SK-N-SH treated with all-trans-retinoic acid at 6 μM for 48 hours (cell line): ENCODE measurements around the gene PRKAB1.
A peak's percentile ranks its signal among the peaks of the same experiment; 100 is the strongest.

ENCODE experiments used
- ATAC-seq: fragments of 200-7000 bp; cut with Tn5 transposase; 3 replicates; pipeline ENCODE4 v1.9.1; 2020; ENCODE audit warnings: mild to moderate bottlenecking, moderate library complexity
- ARNTL ChIP-seq: fragments of 450-650 bp; formaldehyde crosslinking; IDR thresholded peaks from 2 replicates; pipeline ENCODE4 v1.5.0; 2020; ENCODE audit warnings: low read depth, mild to moderate bottlenecking, moderate library complexity, borderline replicate concordance
- BACH2 ChIP-seq: fragments of 250-450 bp; sonication (Bioruptor Pico); IDR thresholded peaks from 2 replicates; pipeline ENCODE4 v1.9.0; 2021; ENCODE audit warnings: mild to moderate bottlenecking, borderline replicate concordance
- CSDC2 ChIP-seq: fragments of 250-450 bp; sonication (Bioruptor Pico); IDR thresholded peaks from 2 replicates; pipeline ENCODE4 v1.5.0; 2020; ENCODE audit warnings: mild to moderate bottlenecking, moderate library complexity
- ESRRG ChIP-seq: fragments of 250-450 bp; sonication (Bioruptor Pico); IDR thresholded peaks from 2 replicates; pipeline ENCODE4 v1.6.1; 2021; ENCODE audit warnings: mild to moderate bottlenecking
- GLIS3 ChIP-seq: fragments of 250-450 bp; sonication (Bioruptor Pico); IDR thresholded peaks from 2 replicates; pipeline ENCODE4 v1.5.0; 2020; ENCODE audit warnings: mild to moderate bottlenecking, moderate library complexity
- ISL1 ChIP-seq: fragments of 250-450 bp; sonication (Bioruptor Pico); IDR thresholded peaks from 2 replicates; pipeline ENCODE4 v2.1.2; 2022; ENCODE audit warnings: mild to moderate bottlenecking, moderate library complexity
- OSR1 ChIP-seq: fragments of 250-450 bp; sonication (Bioruptor Pico); IDR thresholded peaks from 2 replicates; pipeline ENCODE4 v1.8.0; 2022; ENCODE audit warnings: moderate library complexity, mild to moderate bottlenecking, inconsistent platforms
- PATZ1 ChIP-seq: fragments of 250-450 bp; sonication (Bioruptor Pico); IDR thresholded peaks from 2 replicates; pipeline ENCODE4 v1.8.0; 2020; ENCODE audit warnings: mild to moderate bottlenecking, moderate library complexity, borderline replicate concordance
- POU6F1 ChIP-seq: fragments of 250-450 bp; sonication (Bioruptor Pico); IDR thresholded peaks from 2 replicates; pipeline ENCODE4 v1.8.0; 2021; ENCODE audit warnings: low read depth, mild to moderate bottlenecking, moderate library complexity, borderline replicate concordance
- PPARA ChIP-seq: fragments of 250-450 bp; sonication (Bioruptor Pico); IDR thresholded peaks from 2 replicates; pipeline ENCODE4 v1.5.0; 2020; ENCODE audit warnings: mild to moderate bottlenecking, borderline replicate concordance
- RARB ChIP-seq: fragments of 250-450 bp; sonication (Bioruptor Pico); IDR thresholded peaks from 2 replicates; pipeline ENCODE4 v1.8.0; 2021; ENCODE audit warnings: mild to moderate bottlenecking, moderate library complexity
- SNAI2 ChIP-seq: fragments of 250-450 bp; sonication (Bioruptor Pico); IDR thresholded peaks from 2 replicates; pipeline ENCODE4 v1.5.0; 2020; ENCODE audit warnings: mild to moderate bottlenecking, moderate library complexity
- TCF4 ChIP-seq: fragments of 250-450 bp; sonication (Bioruptor Pico); IDR thresholded peaks from 2 replicates; pipeline ENCODE4 v1.8.0; 2021; ENCODE audit warnings: mild to moderate bottlenecking, moderate library complexity, borderline replicate concordance
- TOX ChIP-seq: fragments of 250-450 bp; sonication (Bioruptor Pico); IDR thresholded peaks from 2 replicates; pipeline ENCODE4 v1.8.0; 2021; ENCODE audit warnings: mild to moderate bottlenecking, moderate library complexity, borderline replicate concordance
- TSHZ2 ChIP-seq: fragments of 250-450 bp; sonication (Bioruptor Pico); IDR thresholded peaks from 2 replicates; pipeline ENCODE4 v1.5.0; 2020; ENCODE audit warnings: mild to moderate bottlenecking, moderate library complexity
- ZC3H10 ChIP-seq: fragments of 250-450 bp; sonication (Bioruptor Pico); IDR thresholded peaks from 2 replicates; pipeline ENCODE4 v1.5.1; 2021; ENCODE audit warnings: mild to moderate bottlenecking, moderate library complexity
- ZFP3 ChIP-seq: fragments of 250-450 bp; sonication (Bioruptor Pico); IDR thresholded peaks from 2 replicates; pipeline ENCODE4 v1.5.0; 2020; ENCODE audit warnings: mild to moderate bottlenecking, moderate library complexity
- ZFP30 ChIP-seq: fragments of 450-650 bp; formaldehyde crosslinking; IDR thresholded peaks from 2 replicates; pipeline ENCODE4 v1.5.0; 2022; ENCODE audit warnings: mild to moderate bottlenecking, moderate library complexity
- ZNF565 ChIP-seq: fragments of 450-650 bp; formaldehyde crosslinking; conservative IDR thresholded peaks from 2 replicates; pipeline ENCODE4 v1.5.0; 2020; ENCODE audit warnings: low read depth, mild to moderate bottlenecking, moderate library complexity
- ZNF70 ChIP-seq: fragments of 450-650 bp; formaldehyde crosslinking; IDR thresholded peaks from 2 replicates; pipeline ENCODE4 v1.5.0; 2020; ENCODE audit warnings: mild to moderate bottlenecking, moderate library complexity
- TF ChIP-seq, protein P1 (sequence below): fragments of 250-450 bp; sonication (Bioruptor Pico); IDR thresholded peaks from 2 replicates; pipeline ENCODE4 v1.5.1; 2021; ENCODE audit warnings: mild to moderate bottlenecking, moderate library complexity
- TF ChIP-seq, protein P2 (sequence below): fragments of 250-450 bp; sonication (Bioruptor Pico); IDR thresholded peaks from 2 replicates; pipeline ENCODE4 v1.5.1; 2020; ENCODE audit warnings: low read depth, mild to moderate bottlenecking, moderate library complexity

The PRKAB1 gene

GRCh38 chr12:119682639-119683252 lies 14.8 kb downstream of the PRKAB1 start:
- no peak for ATAC-seq
- TF ChIP-seq PPARA (CRISPR knock-in tag) (no peak), ESRRG (CRISPR knock-in tag) (no peak), TSHZ2 (CRISPR knock-in tag) (no peak), ZNF70 (CRISPR knock-in tag) (no peak), BACH2 (CRISPR knock-in tag) (no peak), ZC3H10 (CRISPR knock-in tag) (no peak), SNAI2 (CRISPR knock-in tag) (no peak), RARB (CRISPR knock-in tag) (no peak), ZNF565 (CRISPR knock-in tag) (no peak), POU6F1 (no peak), OSR1 (no peak), GLIS3 (CRISPR knock-in tag) (no peak), ZFP30 (CRISPR knock-in tag) (no peak), ZFP3 (CRISPR knock-in tag) (no peak), TOX (no peak), ARNTL (CRISPR knock-in tag) (no peak), TCF4 (CRISPR knock-in tag) (no peak), ISL1 (CRISPR knock-in tag) (no peak)
- TF ChIP-seq, protein P1, sequence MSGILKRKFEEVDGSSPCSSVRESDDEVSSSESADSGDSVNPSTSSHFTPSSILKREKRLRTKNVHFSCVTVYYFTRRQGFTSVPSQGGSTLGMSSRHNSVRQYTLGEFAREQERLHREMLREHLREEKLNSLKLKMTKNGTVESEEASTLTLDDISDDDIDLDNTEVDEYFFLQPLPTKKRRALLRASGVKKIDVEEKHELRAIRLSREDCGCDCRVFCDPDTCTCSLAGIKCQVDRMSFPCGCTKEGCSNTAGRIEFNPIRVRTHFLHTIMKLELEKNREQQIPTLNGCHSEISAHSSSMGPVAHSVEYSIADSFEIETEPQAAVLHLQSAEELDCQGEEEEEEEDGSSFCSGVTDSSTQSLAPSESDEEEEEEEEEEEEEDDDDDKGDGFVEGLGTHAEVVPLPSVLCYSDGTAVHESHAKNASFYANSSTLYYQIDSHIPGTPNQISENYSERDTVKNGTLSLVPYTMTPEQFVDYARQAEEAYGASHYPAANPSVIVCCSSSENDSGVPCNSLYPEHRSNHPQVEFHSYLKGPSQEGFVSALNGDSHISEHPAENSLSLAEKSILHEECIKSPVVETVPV (CRISPR knock-in tag), result no peak
- TF ChIP-seq, protein P2, sequence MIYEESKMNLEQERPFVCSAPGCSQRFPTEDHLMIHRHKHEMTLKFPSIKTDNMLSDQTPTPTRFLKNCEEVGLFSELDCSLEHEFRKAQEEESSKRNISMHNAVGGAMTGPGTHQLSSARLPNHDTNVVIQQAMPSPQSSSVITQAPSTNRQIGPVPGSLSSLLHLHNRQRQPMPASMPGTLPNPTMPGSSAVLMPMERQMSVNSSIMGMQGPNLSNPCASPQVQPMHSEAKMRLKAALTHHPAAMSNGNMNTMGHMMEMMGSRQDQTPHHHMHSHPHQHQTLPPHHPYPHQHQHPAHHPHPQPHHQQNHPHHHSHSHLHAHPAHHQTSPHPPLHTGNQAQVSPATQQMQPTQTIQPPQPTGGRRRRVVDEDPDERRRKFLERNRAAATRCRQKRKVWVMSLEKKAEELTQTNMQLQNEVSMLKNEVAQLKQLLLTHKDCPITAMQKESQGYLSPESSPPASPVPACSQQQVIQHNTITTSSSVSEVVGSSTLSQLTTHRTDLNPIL (CRISPR knock-in tag), result no peak

- TF ChIP-seq PATZ1 (CRISPR knock-in tag) (no peak), ZNF565 (CRISPR knock-in tag) (no peak), OSR1 (no peak), BACH2 (CRISPR knock-in tag) (no peak), CSDC2 (CRISPR knock-in tag) (no peak), ZFP30 (CRISPR knock-in tag) (no peak), PPARA (CRISPR knock-in tag) (no peak)
- ATAC-seq, result peak; percentile 47
Observed at GRCh38 chr12:119683413-119683812, 15.5 kb downstream of the PRKAB1 start.

DNA sequence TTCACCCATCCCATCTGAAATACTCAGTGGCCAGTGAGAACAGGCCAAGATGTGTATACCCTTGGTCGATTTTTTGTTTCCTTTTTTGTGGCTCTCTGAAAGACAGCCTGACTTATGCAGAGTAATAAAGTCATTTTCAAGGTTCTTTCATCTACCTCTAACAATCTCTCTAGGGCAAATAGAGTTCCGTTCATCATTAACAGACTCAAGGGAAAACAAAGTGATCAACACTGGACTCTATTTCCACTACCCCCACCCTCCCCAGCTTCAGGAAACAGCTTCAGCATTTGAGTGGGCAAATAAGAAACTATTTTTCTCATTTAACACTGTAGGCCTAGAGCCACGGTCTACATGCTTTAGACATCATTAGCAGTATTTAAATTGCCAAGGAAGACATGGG lies 15.9 kb downstream of the PRKAB1 start:
- no peak for TF ChIP-seq OSR1
- TF ChIP-seq, all 23 proteins: peak for 0
- ATAC-seq, result peak; percentile 7; the same call in 1 of the 3 replicates
